ENCODE results near the gene ZNF236. TPM values are rescaled to one million over a fixed set of nuclear protein-coding genes. Genes with fewer than 3 reads are reported as not detected.
"Not testable (repeated sequence)": the region's sequence is repeated elsewhere in the genome, so short reads cannot be mapped to it uniquely, and the experiment has no call there.

The ZNF236 gene
- total RNA-seq, 1 donor from 2014 or later, result 32.5 TPM

DNA sequence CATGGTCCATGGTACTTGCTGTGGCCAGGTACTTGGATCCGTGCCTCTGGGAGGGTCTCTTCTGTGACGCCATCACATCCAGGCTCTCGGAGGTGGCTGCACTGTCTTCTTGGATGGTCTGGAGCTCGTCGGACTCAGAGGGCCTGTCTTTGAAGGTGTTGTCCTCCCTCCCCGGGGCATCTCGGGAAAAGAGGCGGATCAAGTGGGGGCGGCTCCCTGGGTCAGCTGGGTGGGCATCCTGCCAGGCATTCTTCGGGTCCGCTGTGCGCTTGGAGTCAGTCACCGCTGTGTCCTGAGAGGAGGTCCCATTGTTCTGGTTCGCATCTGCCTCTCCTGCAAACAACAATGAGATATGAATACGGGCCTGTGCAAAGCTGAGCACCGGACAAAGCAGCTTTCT is 194.6 kb downstream of the ZNF236 start:
- H3K27me3 Mint-ChIP-seq (ENCODE audit: low read depth), result no peaks in the 10 kb centered on the region
- no peak overlapping the region for H3K4me3 Mint-ChIP-seq
- peaks cover 2% of the 10 kb centered on the region for H3K4me1 Mint-ChIP-seq
- H3K36me3 Mint-ChIP-seq, result peaks cover 9% of the 10 kb centered on the region
- TF ChIP-seq, protein P1, sequence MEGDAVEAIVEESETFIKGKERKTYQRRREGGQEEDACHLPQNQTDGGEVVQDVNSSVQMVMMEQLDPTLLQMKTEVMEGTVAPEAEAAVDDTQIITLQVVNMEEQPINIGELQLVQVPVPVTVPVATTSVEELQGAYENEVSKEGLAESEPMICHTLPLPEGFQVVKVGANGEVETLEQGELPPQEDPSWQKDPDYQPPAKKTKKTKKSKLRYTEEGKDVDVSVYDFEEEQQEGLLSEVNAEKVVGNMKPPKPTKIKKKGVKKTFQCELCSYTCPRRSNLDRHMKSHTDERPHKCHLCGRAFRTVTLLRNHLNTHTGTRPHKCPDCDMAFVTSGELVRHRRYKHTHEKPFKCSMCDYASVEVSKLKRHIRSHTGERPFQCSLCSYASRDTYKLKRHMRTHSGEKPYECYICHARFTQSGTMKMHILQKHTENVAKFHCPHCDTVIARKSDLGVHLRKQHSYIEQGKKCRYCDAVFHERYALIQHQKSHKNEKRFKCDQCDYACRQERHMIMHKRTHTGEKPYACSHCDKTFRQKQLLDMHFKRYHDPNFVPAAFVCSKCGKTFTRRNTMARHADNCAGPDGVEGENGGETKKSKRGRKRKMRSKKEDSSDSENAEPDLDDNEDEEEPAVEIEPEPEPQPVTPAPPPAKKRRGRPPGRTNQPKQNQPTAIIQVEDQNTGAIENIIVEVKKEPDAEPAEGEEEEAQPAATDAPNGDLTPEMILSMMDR (IDR thresholded peaks at IDR 0.05; ENCODE audit: unreplicated experiment), result no peak
- no peaks in the 10 kb centered on the region for H3K9me3 Mint-ChIP-seq
- DNase-seq (ENCODE audit: low spot score in 2 of 2, unreplicated experiment in 2 of 2), result no peak
- no peak overlapping the region for H3K27ac Mint-ChIP-seq

DNA sequence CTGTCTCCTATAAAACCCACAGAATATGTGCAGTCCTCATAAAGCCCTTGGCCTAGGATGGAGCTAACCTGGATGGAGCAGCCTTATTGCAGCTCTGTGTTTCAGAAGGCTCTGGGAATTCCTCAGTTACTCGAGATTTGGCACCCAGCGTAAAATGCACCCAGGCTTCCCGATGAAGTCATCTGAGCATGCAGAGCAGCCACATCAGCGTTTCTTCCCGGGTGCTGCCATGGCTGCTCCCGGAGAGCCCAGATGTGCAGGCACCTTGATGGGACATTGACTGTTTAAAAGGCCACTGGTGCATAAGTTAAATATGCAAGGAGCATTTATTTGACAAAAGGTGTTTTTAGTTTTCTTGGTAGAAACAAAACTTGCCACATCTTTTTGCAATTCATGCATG is 195.0 kb downstream of the ZNF236 start:
- no peak for DNase-seq (ENCODE audit: low spot score in 2 of 2, unreplicated experiment in 2 of 2)
- peaks cover 2% of the 10 kb centered on the region for H3K4me1 Mint-ChIP-seq
- TF ChIP-seq, protein P1 (IDR thresholded peaks at IDR 0.05; ENCODE audit: unreplicated experiment), result no peak
- H3K9me3 Mint-ChIP-seq, result no peaks in the 10 kb centered on the region
- H3K4me3 Mint-ChIP-seq, result no peak overlapping the region
- H3K27ac Mint-ChIP-seq, result no peak overlapping the region
- peaks cover 9% of the 10 kb centered on the region for H3K36me3 Mint-ChIP-seq
- H3K27me3 Mint-ChIP-seq (ENCODE audit: low read depth), result no peaks in the 10 kb centered on the region

DNA sequence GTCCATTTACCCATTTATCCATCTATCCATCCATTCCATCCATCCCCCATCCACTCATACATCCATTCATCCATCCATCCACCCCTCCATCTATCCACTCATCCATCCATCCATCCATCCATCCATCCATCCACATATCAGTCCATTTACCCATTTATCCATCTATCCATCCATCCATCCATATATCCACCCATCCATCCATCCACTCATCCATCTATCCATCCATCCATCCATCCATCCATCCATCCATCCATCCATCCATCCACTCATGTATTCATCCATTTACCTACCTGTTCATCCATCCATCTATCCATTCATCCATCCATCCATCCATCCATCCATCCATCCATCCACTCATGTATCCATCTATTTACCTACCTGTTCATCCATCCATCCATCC is 196.3 kb downstream of the ZNF236 start:
- not testable (repeated sequence) for H3K9me3 Mint-ChIP-seq; H3K4me1 Mint-ChIP-seq; H3K27ac Mint-ChIP-seq; H3K27me3 Mint-ChIP-seq (ENCODE audit: low read depth); DNase-seq (ENCODE audit: low spot score in 2 of 2, unreplicated experiment in 2 of 2); H3K4me3 Mint-ChIP-seq; H3K36me3 Mint-ChIP-seq

DNA sequence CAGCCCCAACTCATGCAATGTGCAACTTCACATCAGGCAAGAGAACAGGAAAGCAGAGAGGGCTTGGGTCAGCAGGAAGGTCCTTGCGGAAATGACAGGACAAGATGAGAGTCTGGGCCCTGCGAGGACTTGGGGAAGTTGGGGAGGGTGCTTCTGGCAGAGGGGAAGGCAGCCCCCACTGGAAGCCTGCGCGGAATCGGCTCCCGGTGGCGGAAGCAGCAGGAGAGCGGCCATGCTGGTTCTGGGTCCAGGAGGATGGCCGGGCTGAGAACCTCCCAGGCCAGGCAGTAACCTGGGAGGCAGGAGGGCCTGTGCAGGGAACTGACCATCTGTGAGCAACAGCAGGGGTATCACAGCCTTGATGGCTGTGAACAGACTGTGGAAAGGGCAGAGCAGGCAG is 197.3 kb downstream of the ZNF236 start:
- Mint-ChIP-seq H3K36me3 (peaks cover 9% of the 10 kb centered on the region), H3K4me1 (peaks cover 2% of the 10 kb centered on the region), H3K27ac (no peak overlapping the region), H3K9me3 (no peaks in the 10 kb centered on the region), H3K27me3 (ENCODE audit: low read depth) (no peaks in the 10 kb centered on the region), H3K4me3 (no peak overlapping the region)
- DNase-seq (ENCODE audit: low spot score in 2 of 2, unreplicated experiment in 2 of 2), result no peak
- TF ChIP-seq, protein P1 (IDR thresholded peaks at IDR 0.05; ENCODE audit: unreplicated experiment), result no peak

All from mesothelial cell of epicardium (in vitro differentiated cells).